Uterus (tissue), 2 donors: ENCODE data around the gene ACSS2.

ENCODE experiments used
- POLR2A ChIP-seq, 2 donors: fragments of 450-650 bp; IDR thresholded peaks; one replicate each; pipeline ENCODE4 v1.6.1; 2016; ENCODE audit warnings: antibody characterized with exemption in 2 of 2, mild to moderate bottlenecking in 1 of 2, moderate library complexity in 1 of 2
- TF ChIP-seq, protein P1 (sequence below), 4 experiments: fragments of 200-600 bp in 2 of 4; fragments of 450-650 bp in 2 of 4; sonication (generic) in 2 of 4; IDR thresholded peaks; one replicate each; pipeline ENCODE4 v1.5.1; 2016 to 2019; ENCODE audit warnings: antibody characterized with exemption in 4 of 4, mild to moderate bottlenecking in 2 of 4, moderate library complexity in 1 of 4

DNA sequence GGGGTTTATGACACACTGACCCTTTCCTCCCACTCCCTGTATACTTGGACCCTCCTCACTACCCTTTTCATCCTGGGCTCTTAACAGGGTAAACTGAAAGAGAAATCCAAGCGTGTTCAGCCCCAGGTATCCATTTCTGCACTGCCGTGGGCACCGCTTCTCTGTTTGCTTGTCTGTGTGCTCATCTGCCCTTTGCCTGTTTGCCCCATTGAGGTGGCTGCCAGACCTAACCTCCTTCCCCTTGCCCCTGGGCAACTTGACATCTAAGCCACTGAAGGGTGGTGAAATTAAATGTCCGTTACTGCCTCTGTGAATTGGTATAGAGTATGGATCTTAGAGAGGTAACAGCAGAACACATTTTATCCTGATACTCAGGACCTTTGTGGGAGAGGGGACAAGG is 38.7 kb downstream of the ACSS2 start:
- TF ChIP-seq, protein P1, sequence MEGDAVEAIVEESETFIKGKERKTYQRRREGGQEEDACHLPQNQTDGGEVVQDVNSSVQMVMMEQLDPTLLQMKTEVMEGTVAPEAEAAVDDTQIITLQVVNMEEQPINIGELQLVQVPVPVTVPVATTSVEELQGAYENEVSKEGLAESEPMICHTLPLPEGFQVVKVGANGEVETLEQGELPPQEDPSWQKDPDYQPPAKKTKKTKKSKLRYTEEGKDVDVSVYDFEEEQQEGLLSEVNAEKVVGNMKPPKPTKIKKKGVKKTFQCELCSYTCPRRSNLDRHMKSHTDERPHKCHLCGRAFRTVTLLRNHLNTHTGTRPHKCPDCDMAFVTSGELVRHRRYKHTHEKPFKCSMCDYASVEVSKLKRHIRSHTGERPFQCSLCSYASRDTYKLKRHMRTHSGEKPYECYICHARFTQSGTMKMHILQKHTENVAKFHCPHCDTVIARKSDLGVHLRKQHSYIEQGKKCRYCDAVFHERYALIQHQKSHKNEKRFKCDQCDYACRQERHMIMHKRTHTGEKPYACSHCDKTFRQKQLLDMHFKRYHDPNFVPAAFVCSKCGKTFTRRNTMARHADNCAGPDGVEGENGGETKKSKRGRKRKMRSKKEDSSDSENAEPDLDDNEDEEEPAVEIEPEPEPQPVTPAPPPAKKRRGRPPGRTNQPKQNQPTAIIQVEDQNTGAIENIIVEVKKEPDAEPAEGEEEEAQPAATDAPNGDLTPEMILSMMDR (IDR thresholded peaks at IDR 0.05), result no peak
- no peak for TF ChIP-seq POLR2A (IDR thresholded peaks at IDR 0.05)
